Heart left ventricle (tissue), 16 donors: ENCODE measurements around the gene SCG3. TPM values are rescaled to one million over a fixed set of nuclear protein-coding genes. Genes with fewer than 3 reads are reported as not detected.

ENCODE experiments used
- ATAC-seq, 4 donors: fragments of 200-7000 bp; cut with Tn5 transposase; one replicate each; pipeline ENCODE4 v1.9.1; 2020 to 2022; ENCODE audit warnings: moderate library complexity in 4 of 4, mild to moderate bottlenecking in 3 of 4, moderate number of reproducible peaks in 1 of 4
- DNase-seq, 5 donors: peaks; one replicate each; pipeline ENCODE4 v3.0.0-alpha.2; 2020
- H3K27ac ChIP-seq, 12 donors: fragments of 200-600 bp; sonication (generic) in 4 of 12; one replicate each; pipeline versions ENCODE4 v1.5.0 to v1.8.0; 2016 to 2022; ENCODE audit warnings: mild to moderate bottlenecking in 2 of 12
- H3K27me3 ChIP-seq, 9 donors: fragments of 200-600 bp; sonication (generic) in 2 of 9; one replicate each; pipeline versions ENCODE4 v1.5.1 to v1.8.0; 2016 to 2022; ENCODE audit warnings: mild to moderate bottlenecking in 3 of 9
- H3K36me3 ChIP-seq, 9 donors: fragments of 200-600 bp; sonication (generic) in 2 of 9; one replicate each; pipeline versions ENCODE4 v1.5.0 to v1.8.0; 2018 to 2022; ENCODE audit warnings: mild to moderate bottlenecking in 2 of 9
- H3K4me1 ChIP-seq, 12 donors: fragments of 200-600 bp; sonication (generic) in 4 of 12; one replicate each; pipeline versions ENCODE4 v1.5.0 to v1.8.0; 2016 to 2022; ENCODE audit warnings: mild to moderate bottlenecking in 3 of 12
- H3K4me3 ChIP-seq, 12 donors: fragments of 200-600 bp; sonication (generic) in 4 of 12; one replicate each; pipeline versions ENCODE4 v1.5.0 to v1.8.0; 2017 to 2022; ENCODE audit warnings: mild to moderate bottlenecking in 9 of 12, moderate library complexity in 4 of 12
- H3K9me3 ChIP-seq, 12 donors: fragments of 200-600 bp; sonication (generic) in 4 of 12; one replicate each; pipeline versions ENCODE4 v1.5.0 to v1.8.0; 2016 to 2022; ENCODE audit warnings: mild to moderate bottlenecking in 1 of 12
- CTCF ChIP-seq, 12 donors: fragments of 200-600 bp; sonication (generic) in 4 of 12; IDR thresholded peaks; one replicate each; pipeline versions ENCODE4 v1.5.0 to v1.8.0; 2018 to 2022; ENCODE audit warnings: antibody characterized with exemption in 12 of 12, mild to moderate bottlenecking in 5 of 12
- POLR2A ChIP-seq, 2 donors: fragments of 450-650 bp; IDR thresholded peaks; one replicate each; pipeline ENCODE4 v1.6.1; 2017; ENCODE audit warnings: antibody characterized with exemption in 2 of 2, mild to moderate bottlenecking in 2 of 2, moderate library complexity in 2 of 2
- WGBS, 4 donors: extraction: QIAGEN DNeasy Blood & Tissue Kit in 2 of 4; methylation state at CpG; one replicate each; pipeline versions ENCODE4 v1.1.5 to v1.1.7; 2013 to 2018; 5-methylcytosine and 5-hydroxymethylcytosine counted together
- intact Hi-C, 10 donors: fragments of 100-400 bp; cut with DNase I; formaldehyde crosslinking; loops; one replicate each; pipeline versions ENCODE4 v1.11.1 to v1.14.2; 2022
- polyA plus RNA-seq, 2 donors: library from polyadenylated mRNA; stranded (reverse); fragments of 200-250 nt; gene quantifications; one replicate each; pipeline ENCODE4 v1.2.3, GENCODE V29; 2013
- total RNA-seq, 9 donors: library from RNA; depleted of rRNA in 2 of 9; stranded (reverse); fragments of >200 nt in 2 of 9; fragmentation: NEBNext Ultra II Directional in 3 of 9; extraction: Animal tissue kit (Norgen Biotek cat#: 25700) in 3 of 9; gene quantifications; one replicate each; pipeline versions ENCODE4 v1.1.0 to v1.2.4, GENCODE V29; 2016 to 2023
- donor health status: ischemic (EF 13 %, LVEDD 7.1; RV severe dilation, severe dysfunction).
- donor health status: healthy with polysubstance abuse.
- donor health status: DM: no; HTN: yes; CAD: no.
- donor health status: DM: no; HTN: no; CAD: no.
- donor health status: ischemic (EF 25% LVEDD 6.9; RV normal size, moderate dysfunction).
- donor health status: ischemic (EF 25% LVEDD 5.7; RV mildly dilated, moderate dysfunction).
- donor health status: healthy.
- donor health status: DM: yes; HTN: yes; CAD: no.
- donor health status: ischemic (EF 35%, LVEDD 5.7; RV mildly dilated, moderate dysfunction).
- donor health status: nonischemic (EF 11% LVEDD 7.7; RV severe dilation, severe dysfunction).
- donor health status: DM: yes; HTN: yes; CAD: no.
- donor health status: PGD.
- donor health status: ischemic (EF 29% LVEDD 5.4; RV normal size, mild dysfunction).
- donor health status: nonischemic (EF 23%, LVEDD 6.1; RV moderate dilation, normal function).

The SCG3 gene
- total and polyA plus RNA-seq, 11 donors: 0.04 to 0.11 (median 0.10) TPM; not detected in 8

- Histone ChIP-seq H3K27ac (peak overlapping the region in 7 of 12 donors; percentile 16 to 54 (median 35)), H3K4me3 (no peak overlapping the region), H3K4me1 (peaks cover 0 to 53% (median 17%) of the 10 kb centered on the region in 12 donors), H3K27me3 (no peaks in the 10 kb centered on the region), H3K9me3 (peaks cover 0 to 6% (median 0%) of the 10 kb centered on the region in 12 donors), H3K36me3 (no peaks in the 10 kb centered on the region)
- TF ChIP-seq CTCF (IDR thresholded peaks at IDR 0.05): no peak
- no peak for TF ChIP-seq POLR2A (IDR thresholded peaks at IDR 0.05)
- peak; percentile 49 to 79 (median 75) for DNase-seq
- peak; percentile 48 to 92 (median 80) for ATAC-seq
- 14 to 50% (median 23%) methylated on average over 1 of the region's 1 CpG for WGBS, 4 donors
- intact Hi-C loops: loop anchor here in 1 of 10 donors (10.0 kb wide), 1 partner anchor 74 kb away; the partner anchor contains the start of gene SCG3
Observed at GRCh38 chr15:51758645-51759044, 77.3 kb downstream of the SCG3 start.

GRCh38 chr15:51759557-51760070 lies 78.3 kb downstream of the SCG3 start:
- ATAC-seq: peak; percentile 68 to 95 (median 88)
- intact Hi-C loops: loop anchor here in 1 of 10 donors (10.0 kb wide), 1 partner anchor 75 kb away; the partner anchor contains the start of gene SCG3
- Histone ChIP-seq H3K4me3 (no peak overlapping the region), H3K27ac (peak overlapping the region in 7 of 12 donors; percentile 1 to 54 (median 31)), H3K4me1 (peaks cover 0 to 48% (median 17%) of the 10 kb centered on the region in 12 donors), H3K9me3 (peaks cover 0 to 6% (median 0%) of the 10 kb centered on the region in 12 donors), H3K27me3 (no peaks in the 10 kb centered on the region), H3K36me3 (no peaks in the 10 kb centered on the region)
- no peak for TF ChIP-seq POLR2A (IDR thresholded peaks at IDR 0.05)
- peak in 8 of 12 donors; percentile 8 to 29 (median 16) for TF ChIP-seq CTCF (IDR thresholded peaks at IDR 0.05)
- DNase-seq: peak in 4 of 5 donors; percentile 53 to 83 (median 70)
- 28 to 30% (median 29%) methylated on average over 3 of the region's 3 CpGs for WGBS, 4 donors

GRCh38 chr15:51760805-51761204 lies 79.5 kb downstream of the SCG3 start:
- H3K27me3 ChIP-seq: no peaks in the 10 kb centered on the region
- 59 to 78% (median 68%) methylated on average over 3 of the region's 3 CpGs for WGBS, 4 donors

More at GRCh38 chr15:51760805-51761204, 79.5 kb downstream of the SCG3 start:
- H3K4me3 ChIP-seq: no peak overlapping the region
- no peak for DNase-seq
- intact Hi-C loops: no loop called here
- TF ChIP-seq POLR2A (IDR thresholded peaks at IDR 0.05) (no peak), CTCF (IDR thresholded peaks at IDR 0.05) (no peak)
- peaks cover 0 to 6% (median 0%) of the 10 kb centered on the region in 12 donors for H3K9me3 ChIP-seq
- no peak for ATAC-seq
- H3K4me1 ChIP-seq: peaks cover 0 to 36% (median 17%) of the 10 kb centered on the region in 12 donors
- H3K27ac ChIP-seq: no peak overlapping the region
- H3K36me3 ChIP-seq: no peaks in the 10 kb centered on the region
